HG03354 (cell line): Measurements from ENCODE around the gene MYL12B.
"Not testable (repeated sequence)": the region's sequence is repeated elsewhere in the genome, so short reads cannot be mapped to it uniquely, and the experiment has no call there.

Source experiments
- ATAC-seq: cut with Tn5 transposase; IDR thresholded peaks from one replicate; pipeline ENCODE4 v1.9.1; 2021; ENCODE audit warnings: mild to moderate bottlenecking; ENCODE audit not compliant: unreplicated experiment, poor library complexity, severe bottlenecking

MYL12B gene

GRCh38 chr18:3256693-3257626 is 5.0 kb upstream of the MYL12B start:
- ATAC-seq = no peak

- no peak for ATAC-seq
Measured at GRCh38 chr18:3257627-3258120, 4.3 kb upstream of the MYL12B start.

GRCh38 chr18:3260995-3261372 is 949 bp upstream of the MYL12B start:
- ATAC-seq = no peak

GRCh38 chr18:3262234-3263131 is 550 bp downstream of the MYL12B start:
- peak; percentile 41 for ATAC-seq

- ATAC-seq = no peak
Measured at GRCh38 chr18:3263132-3263700, 1.3 kb downstream of the MYL12B start.

- ATAC-seq = no peak
Measured at GRCh38 chr18:3264362-3264761, 2.4 kb downstream of the MYL12B start.

GRCh38 chr18:3265564-3266033 is 3.7 kb downstream of the MYL12B start:
- ATAC-seq = no peak

GRCh38 chr18:3266062-3266608 is 4.2 kb downstream of the MYL12B start:
- ATAC-seq = no peak

GRCh38 chr18:3268306-3268705 is 6.4 kb downstream of the MYL12B start:
- ATAC-seq = no peak

GRCh38 chr18:3269241-3269913 is 7.4 kb downstream of the MYL12B start:
- ATAC-seq = no peak

- ATAC-seq = no peak
Measured at GRCh38 chr18:3269914-3270299, 8.0 kb downstream of the MYL12B start.

GRCh38 chr18:3273042-3273441 is 11.1 kb downstream of the MYL12B start:
- no peak for ATAC-seq

GRCh38 chr18:3277643-3278213 is 15.8 kb downstream of the MYL12B start:
- not testable (repeated sequence) for ATAC-seq

GRCh38 chr18:3279201-3280185 is 17.6 kb downstream of the MYL12B start:
- peak; percentile 78 for ATAC-seq

- peak; percentile 62 for ATAC-seq
Measured at GRCh38 chr18:3281456-3282400, 19.8 kb downstream of the MYL12B start.

GRCh38 chr18:3283253-3283863 is 21.4 kb downstream of the MYL12B start:
- no peak for ATAC-seq
